NT2/D1 (cell line): ENCODE data around the gene C13orf42.

Experiments used
- DNase-seq: peaks from one replicate; pipeline ENCODE4 v3.0.0-alpha.2; 2011; ENCODE audit warnings: low read depth, low spot score
- H3K27me3 ChIP-seq: 2 replicates; pipeline ENCODE4 v1.6.0; 2011; ENCODE audit warnings: mild to moderate bottlenecking; ENCODE audit not compliant: insufficient read length, insufficient read depth
- H3K36me3 ChIP-seq: 2 replicates; pipeline ENCODE4 v1.6.1; 2011; ENCODE audit warnings: mild to moderate bottlenecking, low read length, mixed read lengths; ENCODE audit not compliant: insufficient read depth, insufficient read length
- H3K4me1 ChIP-seq: 2 replicates; pipeline ENCODE4 v1.5.1; 2011; ENCODE audit not compliant: insufficient read depth, insufficient read length
- H3K4me3 ChIP-seq: 2 replicates; pipeline ENCODE4 v1.5.1; 2011; ENCODE audit warnings: low read depth; ENCODE audit not compliant: insufficient read length
- H3K9ac ChIP-seq: 2 replicates; pipeline ENCODE4 v1.6.0; 2011; ENCODE audit warnings: low read depth; ENCODE audit not compliant: insufficient read length
- H3K9me3 ChIP-seq: 2 replicates; pipeline ENCODE4 v1.5.1; 2011; ENCODE audit warnings: mild to moderate bottlenecking, low read length; ENCODE audit not compliant: insufficient read depth
- SUZ12 ChIP-seq: IDR thresholded peaks from 2 replicates; pipeline ENCODE4 v1.6.1; 2011; ENCODE audit not compliant: insufficient read length, insufficient read depth; ENCODE audit errors: extremely low read depth
- YY1 ChIP-seq: IDR thresholded peaks from 2 replicates; pipeline ENCODE4 v1.6.1; 2011; ENCODE audit not compliant: insufficient read length, insufficient read depth
- ZNF274 ChIP-seq: IDR thresholded peaks from 2 replicates; pipeline ENCODE4 v1.6.1; 2011; ENCODE audit warnings: mild to moderate bottlenecking, low read depth, low read length

Gene C13orf42

GRCh38 chr13:51071493-51071892 is 39.6 kb downstream of the C13orf42 start:
- no peaks in the 10 kb centered on the region for H3K4me1 ChIP-seq
- no peaks in the 10 kb centered on the region for H3K27me3 ChIP-seq
- no peak overlapping the region for H3K4me3 ChIP-seq
- no peaks in the 10 kb centered on the region for H3K36me3 ChIP-seq
- TF ChIP-seq ZNF274 (no peak), YY1 (no peak)
- no peaks in the 10 kb centered on the region for H3K9me3 ChIP-seq
- no peak overlapping the region for H3K9ac ChIP-seq
- no peak for DNase-seq

GRCh38 chr13:51070005-51070649 is 40.9 kb downstream of the C13orf42 start:
- Histone ChIP-seq H3K9ac (no peak overlapping the region), H3K4me3 (no peak overlapping the region), H3K4me1 (no peaks in the 10 kb centered on the region), H3K9me3 (no peaks in the 10 kb centered on the region), H3K27me3 (no peaks in the 10 kb centered on the region), H3K36me3 (no peaks in the 10 kb centered on the region)
- TF ChIP-seq ZNF274, result no peak
- no peak for TF ChIP-seq YY1
- no peak for TF ChIP-seq SUZ12
- DNase-seq, result peak; percentile 69

GRCh38 chr13:51068501-51068900 is 42.6 kb downstream of the C13orf42 start:
- DNase-seq, result no peak
- Histone ChIP-seq H3K9me3 (no peaks in the 10 kb centered on the region), H3K4me1 (no peaks in the 10 kb centered on the region), H3K36me3 (no peaks in the 10 kb centered on the region), H3K27me3 (no peaks in the 10 kb centered on the region), H3K9ac (no peak overlapping the region), H3K4me3 (no peak overlapping the region)
- TF ChIP-seq ZNF274, result no peak

- Histone ChIP-seq H3K4me3 (no peak overlapping the region), H3K27me3 (no peaks in the 10 kb centered on the region), H3K9me3 (no peaks in the 10 kb centered on the region), H3K36me3 (no peaks in the 10 kb centered on the region), H3K4me1 (no peaks in the 10 kb centered on the region), H3K9ac (no peak overlapping the region)
- DNase-seq, result no peak
- no peak for TF ChIP-seq ZNF274
- TF ChIP-seq SUZ12, result no peak
- TF ChIP-seq YY1, result no peak
Measured at GRCh38 chr13:51067706-51068105, 43.4 kb downstream of the C13orf42 start.

GRCh38 chr13:51067210-51067701 is 43.8 kb downstream of the C13orf42 start:
- no peak overlapping the region for H3K4me3 ChIP-seq
- no peaks in the 10 kb centered on the region for H3K4me1 ChIP-seq
- no peak for DNase-seq
- no peaks in the 10 kb centered on the region for H3K36me3 ChIP-seq
- no peaks in the 10 kb centered on the region for H3K27me3 ChIP-seq
- TF ChIP-seq YY1 (no peak), SUZ12 (no peak), ZNF274 (no peak)
- H3K9me3 ChIP-seq, result no peaks in the 10 kb centered on the region
- no peak overlapping the region for H3K9ac ChIP-seq

- Histone ChIP-seq H3K4me3 (no peak overlapping the region), H3K27me3 (no peaks in the 10 kb centered on the region), H3K36me3 (no peaks in the 10 kb centered on the region), H3K4me1 (no peaks in the 10 kb centered on the region), H3K9ac (no peak overlapping the region), H3K9me3 (no peaks in the 10 kb centered on the region)
- no peak for TF ChIP-seq YY1
- TF ChIP-seq SUZ12, result no peak
- no peak for TF ChIP-seq ZNF274
- DNase-seq, result no peak
Measured at GRCh38 chr13:51066091-51066831, 44.8 kb downstream of the C13orf42 start.

GRCh38 chr13:51065372-51066090 is 45.5 kb downstream of the C13orf42 start:
- no peaks in the 10 kb centered on the region for H3K4me1 ChIP-seq
- no peak for DNase-seq
- no peak for TF ChIP-seq YY1
- no peak for TF ChIP-seq SUZ12
- no peak for TF ChIP-seq ZNF274
- no peaks in the 10 kb centered on the region for H3K9me3 ChIP-seq
- H3K9ac ChIP-seq, result no peak overlapping the region
- no peaks in the 10 kb centered on the region for H3K36me3 ChIP-seq
- H3K27me3 ChIP-seq, result no peaks in the 10 kb centered on the region
- H3K4me3 ChIP-seq, result no peak overlapping the region
